D721Med (cell line): ENCODE measurements around the gene DOCK3.
"Not testable (repeated sequence)": the region's sequence is repeated elsewhere in the genome, so short reads cannot be mapped to it uniquely, and the experiment has no call there.

ENCODE experiments used
- DNase-seq: peaks from one replicate; pipeline ENCODE4 v3.0.0; 2011; ENCODE audit warnings: low spot score; ENCODE audit not compliant: insufficient read length
- FAIRE-seq: peaks from 2 replicates; lab custom pipeline; 2011; peaks lifted over from hg19 to GRCh38; lab: Jason Lieb, UNC
- TF ChIP-seq, protein P1 (sequence below): IDR thresholded peaks from 2 replicates; pipeline ENCODE4 v1.5.1; 2012; ENCODE audit warnings: mild to moderate bottlenecking, control low read depth; ENCODE audit not compliant: insufficient read depth; ENCODE audit errors: missing control alignments

The DOCK3 gene

DNA sequence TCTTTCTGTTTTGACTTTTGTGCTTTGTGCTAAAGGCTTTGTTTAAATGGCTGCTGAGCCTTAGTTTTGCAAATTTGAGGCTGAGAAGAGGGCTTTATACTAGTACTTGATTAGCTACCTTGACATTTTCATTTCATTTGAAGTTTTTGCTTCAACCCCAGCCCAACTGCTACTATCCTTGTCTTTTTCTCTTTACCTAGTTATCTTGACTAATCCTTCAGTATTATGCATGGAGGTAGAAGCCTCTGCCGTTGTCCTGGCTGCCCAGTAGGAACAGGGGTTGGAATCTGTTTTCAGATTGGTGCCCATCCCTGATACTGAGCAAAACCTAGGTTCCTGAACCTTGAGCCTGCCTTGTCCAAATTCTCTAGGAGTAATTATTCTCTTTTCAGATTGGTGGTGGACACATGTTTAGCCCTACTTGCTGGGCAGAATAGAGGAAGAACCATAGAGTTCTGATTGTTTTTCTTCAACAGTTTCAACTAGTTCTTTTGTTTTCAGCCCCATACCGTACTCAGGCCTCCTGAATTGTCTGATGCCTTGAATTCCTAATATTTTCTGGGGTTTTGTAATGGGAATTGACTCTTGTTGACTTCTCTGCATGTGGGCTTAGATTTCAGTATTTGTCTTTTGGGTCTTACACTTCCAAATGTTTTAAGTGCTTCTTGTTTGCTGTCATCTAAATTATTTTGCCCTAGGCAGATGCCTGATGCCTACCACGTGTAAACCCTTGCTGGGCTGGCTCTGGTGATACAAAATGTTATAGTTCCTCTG, 143.2 kb downstream of the DOCK3 start:
- DNase-seq: no peak
- no peak for FAIRE-seq
- TF ChIP-seq, protein P1, sequence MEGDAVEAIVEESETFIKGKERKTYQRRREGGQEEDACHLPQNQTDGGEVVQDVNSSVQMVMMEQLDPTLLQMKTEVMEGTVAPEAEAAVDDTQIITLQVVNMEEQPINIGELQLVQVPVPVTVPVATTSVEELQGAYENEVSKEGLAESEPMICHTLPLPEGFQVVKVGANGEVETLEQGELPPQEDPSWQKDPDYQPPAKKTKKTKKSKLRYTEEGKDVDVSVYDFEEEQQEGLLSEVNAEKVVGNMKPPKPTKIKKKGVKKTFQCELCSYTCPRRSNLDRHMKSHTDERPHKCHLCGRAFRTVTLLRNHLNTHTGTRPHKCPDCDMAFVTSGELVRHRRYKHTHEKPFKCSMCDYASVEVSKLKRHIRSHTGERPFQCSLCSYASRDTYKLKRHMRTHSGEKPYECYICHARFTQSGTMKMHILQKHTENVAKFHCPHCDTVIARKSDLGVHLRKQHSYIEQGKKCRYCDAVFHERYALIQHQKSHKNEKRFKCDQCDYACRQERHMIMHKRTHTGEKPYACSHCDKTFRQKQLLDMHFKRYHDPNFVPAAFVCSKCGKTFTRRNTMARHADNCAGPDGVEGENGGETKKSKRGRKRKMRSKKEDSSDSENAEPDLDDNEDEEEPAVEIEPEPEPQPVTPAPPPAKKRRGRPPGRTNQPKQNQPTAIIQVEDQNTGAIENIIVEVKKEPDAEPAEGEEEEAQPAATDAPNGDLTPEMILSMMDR: no peak

DNA sequence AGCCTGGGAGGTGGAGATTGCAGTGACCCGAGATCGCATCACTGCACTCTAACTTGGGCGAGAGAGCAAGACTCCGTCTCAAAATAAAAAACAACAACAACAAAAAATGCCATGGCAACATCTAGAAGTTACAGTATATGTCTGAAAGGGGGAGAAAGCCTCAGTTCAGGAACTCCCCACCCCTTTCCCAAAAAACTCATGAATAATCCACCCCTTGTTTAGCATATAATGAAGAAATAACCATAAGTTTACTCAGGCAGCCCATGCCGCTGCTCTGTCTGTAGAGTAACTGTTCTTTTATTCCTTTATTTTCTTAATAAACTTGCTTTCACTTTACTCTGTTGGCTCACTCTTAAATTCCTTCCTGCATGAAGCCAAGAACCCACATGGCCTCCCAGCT, 145.2 kb downstream of the DOCK3 start:
- TF ChIP-seq, protein P1: no peak
- FAIRE-seq (no peak), DNase-seq (no peak)

DNA sequence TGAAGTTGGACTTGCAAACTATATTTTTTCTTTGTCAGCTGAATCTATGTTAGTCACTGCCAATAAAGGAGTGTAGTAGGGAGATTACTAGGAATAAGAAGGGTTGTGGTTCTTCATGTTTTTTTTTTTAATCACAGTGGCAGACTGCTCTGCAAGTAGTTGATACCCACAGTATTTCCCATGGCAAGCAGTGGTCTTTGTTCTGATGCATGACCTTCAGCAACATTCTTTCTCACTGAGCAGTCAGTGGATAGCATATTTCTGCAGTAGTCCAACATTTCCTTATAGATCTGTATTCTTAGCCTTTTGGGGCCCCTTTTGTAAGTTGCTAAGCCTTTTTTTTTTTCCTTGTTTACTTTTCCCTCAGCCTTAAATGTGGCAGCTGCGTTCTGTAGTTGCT, 151.1 kb downstream of the DOCK3 start:
- TF ChIP-seq, protein P1: no peak
- DNase-seq (no peak), FAIRE-seq (no peak)

DNA sequence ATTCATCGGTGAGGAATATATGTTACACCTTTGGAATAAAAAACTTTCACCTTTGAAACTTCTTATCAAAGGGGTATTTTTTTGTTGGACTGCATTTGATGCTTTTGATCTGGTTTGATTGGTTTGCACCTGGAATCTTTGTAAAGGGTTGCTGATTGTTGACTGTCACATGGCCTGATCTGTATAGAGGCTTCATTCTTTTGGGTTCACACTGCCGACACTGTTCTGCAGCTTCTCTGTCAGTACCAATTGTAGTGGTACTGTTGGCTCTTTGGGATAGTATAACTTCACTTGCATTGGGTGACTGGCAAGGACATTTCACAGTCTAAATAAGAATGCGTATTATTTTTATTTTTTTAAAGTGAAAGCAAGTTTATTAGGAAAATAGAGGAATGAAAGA, 155.7 kb downstream of the DOCK3 start:
- DNase-seq (no peak), FAIRE-seq (no peak)
- TF ChIP-seq, protein P1: no peak

DNA sequence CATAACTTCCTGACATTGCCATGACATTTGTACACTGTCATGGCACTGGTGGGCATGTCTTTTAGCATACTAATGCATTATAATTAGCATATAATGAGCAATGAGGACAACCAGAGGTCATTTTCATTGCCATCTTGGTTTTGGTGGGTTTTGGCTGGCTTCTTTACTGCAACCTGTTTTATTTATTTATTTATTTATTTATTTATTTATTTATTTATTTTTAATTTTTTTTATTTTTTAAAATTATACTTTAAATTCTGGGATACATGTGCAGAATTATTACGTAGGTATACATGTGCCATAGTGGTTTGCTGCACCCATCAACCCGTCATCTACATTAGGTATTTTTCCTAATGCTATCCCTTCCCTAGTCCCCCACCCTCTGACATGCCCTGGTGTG, 156.3 kb downstream of the DOCK3 start:
- not testable (repeated sequence) for FAIRE-seq, DNase-seq

DNA sequence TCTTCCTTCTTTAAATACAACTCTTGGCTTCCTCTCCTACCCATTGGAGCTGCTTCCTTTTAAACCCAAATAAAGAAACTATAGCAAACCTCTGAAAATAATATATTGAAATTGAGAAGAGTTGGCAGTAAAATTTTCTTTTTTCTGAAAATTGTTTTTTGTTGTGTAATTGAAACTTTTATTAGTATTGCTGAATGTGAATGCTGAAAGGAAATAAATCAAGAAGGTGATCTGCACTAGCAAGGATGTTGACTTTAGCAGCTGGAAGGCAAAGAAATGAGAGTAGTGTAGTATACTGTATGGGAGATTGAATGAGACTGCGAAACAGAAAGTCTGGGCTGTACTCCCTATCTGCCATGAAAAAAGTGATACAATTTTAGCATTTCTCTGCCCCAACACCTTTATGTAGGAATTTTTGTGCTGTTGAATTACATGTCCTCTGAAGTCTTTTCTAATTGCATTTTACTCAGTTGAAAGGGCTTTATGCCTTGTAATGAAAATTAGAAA, 166.3 kb downstream of the DOCK3 start:
- FAIRE-seq (no peak), DNase-seq (no peak)
- TF ChIP-seq, protein P1: no peak

DNA sequence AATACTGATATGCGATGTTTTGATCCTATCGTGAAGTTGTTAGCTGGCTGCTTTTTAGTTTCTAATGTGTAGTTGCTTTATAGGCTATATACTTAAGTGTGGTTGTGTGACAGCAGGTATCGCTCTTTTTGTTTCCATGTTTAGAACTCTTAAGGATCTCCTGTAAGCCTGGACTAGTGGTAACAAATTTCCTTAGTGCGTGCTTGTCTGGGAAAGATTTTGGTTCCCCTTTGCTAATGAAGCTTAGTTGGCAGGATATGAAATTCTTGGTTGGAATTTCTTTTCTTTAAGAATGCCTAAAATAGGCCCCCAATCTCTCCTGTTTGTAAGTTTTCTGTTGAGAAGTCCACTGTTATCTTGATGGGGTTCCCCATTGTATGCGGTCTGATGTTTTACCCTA, 173.6 kb downstream of the DOCK3 start:
- TF ChIP-seq, protein P1: no peak
- FAIRE-seq: no peak
- no peak for DNase-seq
